Measurements from ENCODE around the gene SAMD4B. TPM values are rescaled to one million over a fixed set of nuclear protein-coding genes. Genes with fewer than 3 reads are reported as not detected.

Gene SAMD4B
- total and polyA plus RNA-seq, 10 of the 15 experiments (the other 5 are each of a cell fraction or from before 2014, with no cell fraction given) = 2.4 to 43.3 (median 23.9) TPM

DNA sequence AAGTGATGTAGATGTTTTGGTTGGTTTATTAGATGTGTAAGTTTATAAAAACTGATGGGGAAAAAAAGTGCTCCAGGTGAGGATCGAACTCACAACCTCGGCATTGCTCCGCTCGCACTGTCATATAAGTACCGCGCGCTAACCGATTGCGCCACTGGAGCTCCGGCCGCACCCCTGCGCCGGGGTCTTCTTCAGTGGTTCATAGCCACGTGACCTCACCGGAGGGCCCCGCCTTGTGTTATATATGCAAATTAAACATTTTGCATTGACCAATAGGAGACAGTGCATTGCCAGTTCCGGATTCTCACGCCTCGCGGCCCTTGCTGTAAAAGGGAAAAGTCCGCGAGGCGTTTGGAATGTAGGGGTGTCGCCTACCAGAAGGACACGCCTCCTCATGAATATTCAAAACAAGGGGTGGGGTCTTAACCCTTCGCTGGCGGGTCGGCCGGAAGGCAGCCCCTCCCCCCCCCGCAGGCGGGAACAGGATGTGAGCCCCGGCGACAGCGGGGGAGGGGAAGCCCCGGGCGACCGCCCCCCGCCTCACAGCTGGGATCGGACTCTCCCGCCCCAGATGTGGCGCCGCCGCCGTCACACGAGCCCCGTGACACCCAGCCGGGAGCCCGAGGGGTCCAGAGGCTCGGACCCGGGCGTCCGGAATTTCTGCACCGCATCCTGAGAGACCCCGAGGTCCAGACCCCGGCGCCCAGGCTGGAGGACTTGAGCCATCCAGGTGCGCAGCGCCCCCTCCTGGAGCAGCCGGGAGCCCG is 70.1 kb downstream of the SAMD4B start, which contains the start of gene PLEKHG2 (continued):
- peak; percentile 50; the same call in 1 of the 2 replicates for TF ChIP-seq PKNOX1 (IDR thresholded peaks at IDR 0.05)
- TF ChIP-seq, protein P1, sequence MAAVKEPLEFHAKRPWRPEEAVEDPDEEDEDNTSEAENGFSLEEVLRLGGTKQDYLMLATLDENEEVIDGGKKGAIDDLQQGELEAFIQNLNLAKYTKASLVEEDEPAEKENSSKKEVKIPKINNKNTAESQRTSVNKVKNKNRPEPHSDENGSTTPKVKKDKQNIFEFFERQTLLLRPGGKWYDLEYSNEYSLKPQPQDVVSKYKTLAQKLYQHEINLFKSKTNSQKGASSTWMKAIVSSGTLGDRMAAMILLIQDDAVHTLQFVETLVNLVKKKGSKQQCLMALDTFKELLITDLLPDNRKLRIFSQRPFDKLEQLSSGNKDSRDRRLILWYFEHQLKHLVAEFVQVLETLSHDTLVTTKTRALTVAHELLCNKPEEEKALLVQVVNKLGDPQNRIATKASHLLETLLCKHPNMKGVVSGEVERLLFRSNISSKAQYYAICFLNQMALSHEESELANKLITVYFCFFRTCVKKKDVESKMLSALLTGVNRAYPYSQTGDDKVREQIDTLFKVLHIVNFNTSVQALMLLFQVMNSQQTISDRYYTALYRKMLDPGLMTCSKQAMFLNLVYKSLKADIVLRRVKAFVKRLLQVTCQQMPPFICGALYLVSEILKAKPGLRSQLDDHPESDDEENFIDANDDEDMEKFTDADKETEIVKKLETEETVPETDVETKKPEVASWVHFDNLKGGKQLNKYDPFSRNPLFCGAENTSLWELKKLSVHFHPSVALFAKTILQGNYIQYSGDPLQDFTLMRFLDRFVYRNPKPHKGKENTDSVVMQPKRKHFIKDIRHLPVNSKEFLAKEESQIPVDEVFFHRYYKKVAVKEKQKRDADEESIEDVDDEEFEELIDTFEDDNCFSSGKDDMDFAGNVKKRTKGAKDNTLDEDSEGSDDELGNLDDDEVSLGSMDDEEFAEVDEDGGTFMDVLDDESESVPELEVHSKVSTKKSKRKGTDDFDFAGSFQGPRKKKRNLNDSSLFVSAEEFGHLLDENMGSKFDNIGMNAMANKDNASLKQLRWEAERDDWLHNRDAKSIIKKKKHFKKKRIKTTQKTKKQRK (IDR thresholded peaks at IDR 0.05; ENCODE audit: low read depth, low read length) = 0 out of 2 replicates have a peak, but pooled peaks have one; percentile 34

DNA sequence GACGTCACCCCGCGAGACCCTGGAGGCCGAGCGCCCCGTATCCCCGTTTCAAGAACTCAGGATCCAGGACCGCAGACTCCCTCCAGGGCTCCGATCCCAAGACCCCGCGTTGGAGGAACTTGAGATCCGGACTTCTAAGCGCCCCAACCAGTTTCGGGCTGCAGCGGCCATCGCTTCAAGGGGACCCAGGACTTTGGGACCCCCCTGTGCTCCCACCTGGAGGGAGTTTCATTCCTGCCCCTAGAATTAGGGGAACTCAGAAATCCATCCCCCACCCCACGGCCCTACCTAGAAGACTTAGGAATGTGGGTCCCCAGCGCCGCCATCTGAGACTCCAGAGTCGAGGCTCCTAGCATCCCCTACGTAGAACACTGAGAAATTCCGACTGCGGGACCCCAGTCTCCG is 70.6 kb downstream of the SAMD4B start:
- Histone ChIP-seq H4K20me1 (ENCODE audit: control insufficient read depth, insufficient read depth) (no peaks in the 10 kb centered on the region), H3K4me2 (ENCODE audit: control insufficient read depth, insufficient read depth) (peak overlapping the region; percentile 73), H2AFZ (ENCODE audit: control insufficient read depth, low read depth, low read length) (peak overlapping the region; percentile 59), H3K4me3 (peak overlapping the region; percentile 98), H3K4me1 (ENCODE audit: control insufficient read depth, insufficient read depth, low read length) (peaks cover 15% of the 10 kb centered on the region), H3K79me2 (ENCODE audit: control insufficient read depth, insufficient read depth, low read length) (peaks cover 51% of the 10 kb centered on the region), H3K9ac (ENCODE audit: control insufficient read depth, insufficient read depth, low read length) (peak overlapping the region; percentile 99), H3K36me3 (ENCODE audit: control insufficient read depth in 2 of 2, insufficient read depth in 2 of 2, low read length in 1 of 2) (peaks cover 2 to 7% of the 10 kb centered on the region in 2 experiments; a peak in 2 of 4 replicates), H3K27me3 (replicated peaks in 1 of 2; ENCODE audit: control insufficient read depth in 2 of 2, insufficient read depth in 2 of 2, low read length in 1 of 2) (no peaks in the 10 kb centered on the region), H3K9me3 (replicated peaks; ENCODE audit: control insufficient read depth, insufficient read depth, low read length) (no peaks in the 10 kb centered on the region), H3K27ac (ENCODE audit: control insufficient read depth, insufficient read depth) (peak overlapping the region; percentile 93)
- in situ Hi-C loops (cut with MboI) = loop anchor here (5.0 kb wide), 1 partner anchor 291 kb away; no protein-coding TSS in a partner anchor
- ChIA-PET SMC1A (ENCODE audit: uncharacterized antibody, unreplicated experiment) (interaction anchor here (0.6 to 2.3 kb wide), 3 partner anchors 14 to 355 kb away, joined by 3 to 146 read pairs (median 3); partner anchors contain the start of gene SAMD4B), CTCF (interaction anchor here (0.7 to 2.3 kb wide), 8 partner anchors 9 to 121 kb away, joined by 3 to 218 read pairs (median 6); partner anchors contain the start of genes DLL3, EID2B, MED29 and PAF1), POLR2A (interaction anchor here (0.6 to 2.3 kb wide), 5 partner anchors 8 to 66 kb away, joined by 3 to 40 read pairs (median 5); partner anchors contain the start of genes MED29 and PAF1), RAD21 (ENCODE audit: unreplicated experiment) (interaction anchor here (1.0 to 2.3 kb wide), 5 partner anchors 11 to 120 kb away, joined by 3 to 159 read pairs (median 12); partner anchors contain the start of genes EID2B, MED29, PAF1 and RPS16)
- DNase-seq (ENCODE audit: low read depth, low spot score) = no peak
- WGBS (ENCODE audit: insufficient coverage, insufficient replicate concordance, low lambda C conversion rate, missing lambda C conversion rate) = 1% methylated on average over 20 of the region's 24 CpGs
- no peak for ATAC-seq
- no TSS peak for BruUV-seq (replicated peaks)
- FAIRE-seq = no peak
- intact Hi-C loops (cut with micrococcal nuclease; ENCODE audit: unreplicated experiment) = loop anchor here (1.0 to 10.0 kb wide), 9 partner anchors 12 to 381 kb away; partner anchors contain the start of genes EID2B, FBXO27, PAK4 and SAMD4B
- TF ChIP-seq ZNF274 (IDR thresholded peaks at IDR 0.05; ENCODE audit: insufficient read depth, insufficient read length) (no peak), IKZF1 (conservative IDR thresholded peaks at IDR 0.05) (peak; percentile 64), ZNF217 (IDR thresholded peaks at IDR 0.05) (0 out of 2 replicates have a peak, but pooled peaks have one; percentile 11), IKZF2 (IDR thresholded peaks at IDR 0.05) (no peak; a peak in 1 of 4 replicates), SPI1 (IDR thresholded peaks at IDR 0.05; ENCODE audit: borderline replicate concordance, insufficient read depth, low read depth, low read length) (no peak), MEF2A (IDR thresholded peaks at IDR 0.05; ENCODE audit: insufficient read depth, low read depth, low read length) (no peak), LARP7 (IDR thresholded peaks at IDR 0.05) (0 out of 2 replicates have a peak, but pooled peaks have one; percentile 16), MTA2 (IDR thresholded peaks at IDR 0.05; ENCODE audit: low read depth) (0 out of 2 replicates have a peak, but pooled peaks have one; percentile 6), E2F4 (IDR thresholded peaks at IDR 0.05; ENCODE audit: low read depth, low read length) (no peak), POLR2AphosphoS2 (IDR thresholded peaks at IDR 0.05; ENCODE audit: low read depth, low read length) (0 out of 2 replicates have a peak, but pooled peaks have one; percentile 1)
- TF ChIP-seq, protein P2, sequence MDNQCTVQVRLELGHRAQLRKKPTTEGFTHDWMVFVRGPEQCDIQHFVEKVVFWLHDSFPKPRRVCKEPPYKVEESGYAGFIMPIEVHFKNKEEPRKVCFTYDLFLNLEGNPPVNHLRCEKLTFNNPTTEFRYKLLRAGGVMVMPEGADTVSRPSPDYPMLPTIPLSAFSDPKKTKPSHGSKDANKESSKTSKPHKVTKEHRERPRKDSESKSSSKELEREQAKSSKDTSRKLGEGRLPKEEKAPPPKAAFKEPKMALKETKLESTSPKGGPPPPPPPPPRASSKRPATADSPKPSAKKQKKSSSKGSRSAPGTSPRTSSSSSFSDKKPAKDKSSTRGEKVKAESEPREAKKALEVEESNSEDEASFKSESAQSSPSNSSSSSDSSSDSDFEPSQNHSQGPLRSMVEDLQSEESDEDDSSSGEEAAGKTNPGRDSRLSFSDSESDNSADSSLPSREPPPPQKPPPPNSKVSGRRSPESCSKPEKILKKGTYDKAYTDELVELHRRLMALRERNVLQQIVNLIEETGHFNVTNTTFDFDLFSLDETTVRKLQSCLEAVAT (IDR thresholded peaks at IDR 0.05) = peak; percentile 61; the same call in 1 of the 2 replicates
